GM12878 (cell line): Measurements from ENCODE around the gene USP15. TPM values are rescaled to one million over a fixed set of nuclear protein-coding genes. Genes with fewer than 3 reads are reported as not detected.

Source experiments
- ATAC-seq: fragments of 200-7000 bp; cut with Tn5 transposase; 3 replicates; pipeline ENCODE4 v1.9.1; 2020; ENCODE audit warnings: mild to moderate bottlenecking, moderate library complexity
- BruUV-seq: library from RNA; stranded (reverse); fragments of 400-500 nt; replicated peaks from 2 replicates; lab custom pipeline; 2021; lab: Mats Ljungman, UMichigan
- CTCF ChIA-PET: fragments of 300-600 bp; sonication (Branson Sonifier 250); formaldehyde crosslinking; extraction: SDS; loops from one replicate; lab custom pipeline; 2021; ENCODE audit warnings: inconsistent platforms; lab: Yijun Ruan, JAX
- POLR2A ChIA-PET: fragments of 350-600 bp; formaldehyde crosslinking; extraction: SDS; loops from one replicate; lab custom pipeline; 2021; ENCODE audit warnings: inconsistent platforms; lab: Charles Lee
- RAD21 ChIA-PET: fragments of 300-600 bp; sonication (Branson Sonifier 250); formaldehyde crosslinking; loops from one replicate; lab custom pipeline; 2023; ENCODE audit warnings: antibody characterized with exemption; ENCODE audit not compliant: unreplicated experiment; lab: Charles Lee
- SMC1A ChIA-PET: fragments of 300-600 bp; sonication (Branson Sonifier 250); formaldehyde crosslinking; loops from one replicate; lab custom pipeline; 2023; ENCODE audit not compliant: unreplicated experiment, uncharacterized antibody; lab: Charles Lee
- DNase-seq: peaks from one replicate; pipeline ENCODE4 v3.0.0-alpha.2; 2011; ENCODE audit warnings: low read depth, low spot score
- FAIRE-seq: peaks from 3 replicates; lab custom pipeline; 2011; peaks lifted over from hg19 to GRCh38; lab: Jason Lieb, UNC
- H2AFZ ChIP-seq: 2 replicates; pipeline ENCODE4 v1.6.0; 2011; ENCODE audit warnings: low read depth, low read length, control low read depth; ENCODE audit not compliant: control insufficient read depth
- H3K27ac ChIP-seq: 2 replicates; pipeline ENCODE4 v1.5.1; 2011; ENCODE audit warnings: control low read depth; ENCODE audit not compliant: control insufficient read depth, insufficient read depth
- H3K27me3 ChIP-seq, 2 experiments: replicated peaks in 1 of 2; 2 replicates each; pipeline versions ENCODE4 v1.6.0 to v1.6.1; 2011; ENCODE audit warnings: low read length in 1 of 2; ENCODE audit not compliant: control insufficient read depth in 2 of 2, insufficient read depth in 2 of 2
- H3K36me3 ChIP-seq, 2 experiments: 2 replicates each; pipeline ENCODE4 v1.5.1; 2011; ENCODE audit warnings: low read length in 1 of 2; ENCODE audit not compliant: control insufficient read depth in 2 of 2, insufficient read depth in 2 of 2
- H3K4me1 ChIP-seq: 2 replicates; pipeline ENCODE4 v1.6.1; 2011; ENCODE audit warnings: mild to moderate bottlenecking, low read length, moderate library complexity, mixed read lengths; ENCODE audit not compliant: control insufficient read depth, insufficient read depth
- H3K4me2 ChIP-seq: 2 replicates; pipeline ENCODE4 v1.6.0; 2011; ENCODE audit warnings: control low read depth; ENCODE audit not compliant: control insufficient read depth, insufficient read depth
- H3K4me3 ChIP-seq: fragments of 200-600 bp; sonication (generic); 2 replicates; pipeline ENCODE4 v1.5.1; 2016
- H3K79me2 ChIP-seq: 2 replicates; pipeline ENCODE4 v1.6.0; 2011; ENCODE audit warnings: low read length; ENCODE audit not compliant: control insufficient read depth, insufficient read depth
- H3K9ac ChIP-seq: 2 replicates; pipeline ENCODE4 v1.8.0; 2011; ENCODE audit warnings: low read length, control low read depth, mixed read lengths; ENCODE audit not compliant: control insufficient read depth, insufficient read depth
- H3K9me3 ChIP-seq: replicated peaks from 3 replicates; pipeline ENCODE4 v1.5.1; 2011; ENCODE audit warnings: mild to moderate bottlenecking, low read length; ENCODE audit not compliant: control insufficient read depth, insufficient read depth
- H4K20me1 ChIP-seq: 2 replicates; pipeline ENCODE4 v1.6.0; 2011; ENCODE audit not compliant: control insufficient read depth, insufficient read depth
- PBX3 ChIP-seq: IDR thresholded peaks from 2 replicates; pipeline ENCODE4 v1.6.1; 2011; ENCODE audit warnings: mild to moderate bottlenecking, low read depth, low read length, moderate library complexity; ENCODE audit not compliant: insufficient replicate concordance
- RELB ChIP-seq: fragments of 450-650 bp; IDR thresholded peaks from 2 replicates; pipeline ENCODE4 v1.6.1; 2017; ENCODE audit warnings: low read depth, mild to moderate bottlenecking, moderate library complexity
- in situ Hi-C: fragments of 300-500 bp; cut with MboI; formaldehyde crosslinking; loops from 9 replicates; pipeline ENCODE4 v1.14.3; 2018; ENCODE audit warnings: mixed read lengths
- intact Hi-C: fragments of 100-400 bp; cut with micrococcal nuclease; formaldehyde crosslinking; loops from one replicate; pipeline ENCODE4 v1.14.2; 2022; ENCODE audit not compliant: unreplicated experiment
- polyA plus RNA-seq, 11 experiments: library from polyadenylated mRNA; depleted of rRNA in 4 of 11; unstranded in 6 of 11; stranded (reverse) in 5 of 11; fragments of >200 nt; fragmentation: Nextera tagmentation in 4 of 11; fragmentation: Illumina TruSeq in 1 of 11; extraction: Ambion mirVana in 4 of 11; extraction: Trizol in 1 of 11; gene quantifications; 1 replicate in 1 of 11; 2 replicates in 10 of 11; pipeline versions ENCODE4 v1.2.1 to v1.2.3, GENCODE V29; 2011 to 2016; ENCODE audit warnings: inconsistent platforms in 2 of 11, missing spikeins in 2 of 11, low read depth in 1 of 11
- total RNA-seq, 4 experiments: library from RNA; depleted of rRNA in 3 of 4; stranded (reverse); fragments of >200 nt in 3 of 4; fragmentation: Illumina TruSeq in 1 of 4; extraction: Trizol in 1 of 4; gene quantifications; 2 replicates each; pipeline versions ENCODE4 v1.2.1 to v1.2.3, GENCODE V29; 2013 to 2021

The USP15 gene
- total and polyA plus RNA-seq, 10 of the 15 experiments (the other 5 are each of a cell fraction or from before 2014, with no cell fraction given): 57.6 to 101 (median 90.2) TPM

- SMC1A ChIA-PET: interaction anchor here (0.9 to 1.6 kb wide), 3 partner anchors 12 to 714 kb away, joined by 3 to 8 read pairs (median 3); no protein-coding TSS in a partner anchor
- H3K79me2 ChIP-seq: peaks cover 100% of the 10 kb centered on the region
- CTCF ChIA-PET: no interaction called here
- FAIRE-seq (no peak), DNase-seq (no peak), ATAC-seq (no peak)
- TF ChIP-seq RELB: no peak
- TF ChIP-seq PBX3: no peak
- H3K27me3 ChIP-seq: no peaks in the 10 kb centered on the region
- H3K4me1 ChIP-seq: peaks cover 3% of the 10 kb centered on the region; the same call in 1 of the 2 replicates
- BruUV-seq: no TSS peak
- H4K20me1 ChIP-seq: no peaks in the 10 kb centered on the region
- no peak overlapping the region for H3K4me3 ChIP-seq
- in situ Hi-C loops (no loop called here), intact Hi-C loops (no loop called here)
- peaks cover 0 to 5% of the 10 kb centered on the region in 2 experiments; a peak in 1 of 4 replicates for H3K36me3 ChIP-seq
- POLR2A ChIA-PET: no interaction called here
- H3K27ac ChIP-seq: no peak overlapping the region
- H3K4me2 ChIP-seq: no peak overlapping the region
- no peak overlapping the region for H2AFZ ChIP-seq
- peaks cover 4% of the 10 kb centered on the region for H3K9me3 ChIP-seq
- RAD21 ChIA-PET: interaction anchor here (1.2 kb wide), 1 partner anchor 8 kb away, joined by 3 read pairs; no protein-coding TSS in a partner anchor
- no peak overlapping the region for H3K9ac ChIP-seq
These were observed 19.8 kb downstream of the USP15 start for GRCh38 chr12:62279961-62280360.
